ENCODE results near the gene SYPL2.
"Not testable (repeated sequence)": the region's sequence is repeated elsewhere in the genome, so short reads cannot be mapped to it uniquely, and the experiment has no call there.

Gene SYPL2

GRCh38 chr1:109473284-109474057 lies 7.1 kb downstream of the SYPL2 start:
- not testable (repeated sequence) for DNase-seq

DNA sequence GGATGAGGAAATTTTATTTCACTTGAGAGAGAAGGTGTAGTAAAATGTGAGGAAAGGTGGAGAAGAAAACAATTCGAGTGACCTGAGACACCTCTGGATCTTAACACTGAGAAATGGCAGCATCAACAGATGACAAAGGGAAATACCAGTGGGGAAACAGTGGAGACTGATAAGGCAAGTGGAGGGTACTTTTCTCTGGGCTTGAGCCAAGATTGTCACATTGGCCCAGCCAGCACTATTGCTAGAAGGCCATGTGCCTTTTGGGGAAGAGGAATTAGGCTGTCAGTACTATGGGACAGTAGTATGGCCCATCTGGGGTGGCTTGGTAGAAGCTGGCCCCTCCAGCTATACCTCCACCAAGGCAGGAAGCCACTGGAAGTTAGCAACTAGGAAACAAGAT lies 8.4 kb downstream of the SYPL2 start:
- no peak for DNase-seq

DNA sequence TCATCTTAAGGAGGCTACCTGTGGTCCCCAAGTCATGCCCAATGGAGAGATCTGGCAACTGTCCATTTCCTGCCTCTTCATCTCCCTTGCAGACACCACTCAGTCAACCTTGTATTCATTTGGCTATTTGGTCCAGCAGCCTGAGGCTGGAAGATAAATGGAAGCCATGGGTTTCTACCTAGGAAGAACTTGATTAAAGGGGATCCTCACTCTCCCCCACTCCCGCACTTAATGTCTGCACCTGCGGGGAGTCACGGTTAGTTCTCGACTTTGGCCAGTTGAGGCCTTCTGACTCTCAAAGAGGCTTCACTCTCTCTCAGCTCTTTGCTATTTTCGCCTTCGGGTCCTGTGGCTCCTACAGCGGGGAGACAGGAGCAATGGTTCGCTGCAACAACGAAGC lies 8.9 kb downstream of the SYPL2 start:
- DNase-seq = no peak

GRCh38 chr1:109476825-109477224 lies 10.5 kb downstream of the SYPL2 start:
- DNase-seq = no peak

DNA sequence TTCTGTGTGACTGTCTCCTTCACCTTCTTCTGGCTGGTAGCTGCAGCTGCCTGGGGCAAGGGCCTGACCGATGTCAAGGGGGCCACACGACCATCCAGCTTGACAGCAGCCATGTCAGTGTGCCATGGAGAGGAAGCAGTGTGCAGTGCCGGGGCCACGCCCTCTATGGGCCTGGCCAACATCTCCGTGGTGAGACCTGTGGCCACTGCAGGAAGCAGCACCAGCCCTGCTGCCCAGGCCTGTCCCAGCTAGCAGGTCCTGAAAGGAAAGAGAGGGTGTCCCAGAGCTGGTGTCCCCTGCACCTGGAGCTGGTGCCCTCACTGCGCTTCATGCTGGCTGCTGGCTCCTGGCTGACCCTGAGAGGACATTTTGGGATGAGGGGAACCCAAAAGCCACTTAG lies 11.5 kb downstream of the SYPL2 start:
- DNase-seq = no peak

DNA sequence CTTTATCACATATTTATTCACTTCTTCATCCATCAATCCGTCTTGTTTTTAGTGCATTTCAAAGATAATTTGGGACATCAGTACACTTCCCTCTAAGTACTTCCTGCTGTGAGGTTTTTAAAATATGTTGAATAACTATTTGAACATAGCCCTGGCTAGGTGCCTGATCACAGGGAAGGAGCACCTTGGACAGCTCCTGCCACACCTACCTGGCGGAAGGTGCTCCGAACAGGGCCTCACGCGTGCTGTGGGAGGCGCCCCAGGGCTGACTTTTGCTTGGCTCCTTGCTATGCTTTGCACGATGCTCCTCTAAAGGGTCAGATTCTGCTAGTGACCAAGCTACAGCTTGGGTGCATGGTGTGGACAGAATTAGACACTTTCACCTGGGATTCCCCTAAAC lies 12.5 kb downstream of the SYPL2 start:
- DNase-seq = peak; percentile 33

DNA sequence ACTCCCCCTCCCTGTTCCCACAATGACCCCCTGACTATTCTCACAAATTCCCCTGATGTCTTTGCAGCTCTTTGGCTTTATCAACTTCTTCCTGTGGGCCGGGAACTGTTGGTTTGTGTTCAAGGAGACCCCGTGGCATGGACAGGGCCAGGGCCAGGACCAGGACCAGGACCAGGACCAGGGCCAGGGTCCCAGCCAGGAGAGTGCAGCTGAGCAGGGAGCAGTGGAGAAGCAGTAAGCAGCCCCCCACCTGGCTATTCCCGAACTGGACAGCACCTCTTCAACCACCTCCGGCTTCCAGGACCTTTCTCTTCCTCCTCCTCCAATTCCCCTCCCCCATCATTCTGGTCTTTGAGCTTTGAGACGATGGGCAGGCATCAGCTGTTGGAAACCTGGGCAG lies 13.0 kb downstream of the SYPL2 start:
- DNase-seq = no peak

GRCh38 chr1:109479901-109480300 lies 13.6 kb downstream of the SYPL2 start:
- DNase-seq = no peak

DNA sequence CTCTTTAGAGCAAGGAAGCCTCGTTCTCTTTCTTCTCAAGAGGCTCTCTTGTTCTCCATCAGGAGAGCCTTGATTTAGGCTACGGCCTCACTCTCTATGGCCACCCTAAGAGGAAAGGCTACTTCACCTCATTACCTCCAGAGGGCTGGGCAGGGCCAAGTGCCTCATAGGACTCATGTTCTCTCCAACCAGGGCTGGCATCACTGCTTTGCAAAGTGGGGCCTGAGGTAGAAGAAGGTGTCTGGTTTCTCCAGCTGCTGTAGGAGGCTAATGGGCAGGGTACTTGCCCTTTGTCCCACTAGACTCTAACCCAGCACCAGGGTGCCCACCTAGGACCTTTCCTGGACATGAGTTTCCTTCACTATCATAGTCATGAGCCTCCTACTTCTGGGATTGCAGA lies 15.3 kb downstream of the SYPL2 start:
- no peak for DNase-seq

- DNase-seq = no peak
Measured at GRCh38 chr1:109482242-109482641, 15.9 kb downstream of the SYPL2 start.

DNA sequence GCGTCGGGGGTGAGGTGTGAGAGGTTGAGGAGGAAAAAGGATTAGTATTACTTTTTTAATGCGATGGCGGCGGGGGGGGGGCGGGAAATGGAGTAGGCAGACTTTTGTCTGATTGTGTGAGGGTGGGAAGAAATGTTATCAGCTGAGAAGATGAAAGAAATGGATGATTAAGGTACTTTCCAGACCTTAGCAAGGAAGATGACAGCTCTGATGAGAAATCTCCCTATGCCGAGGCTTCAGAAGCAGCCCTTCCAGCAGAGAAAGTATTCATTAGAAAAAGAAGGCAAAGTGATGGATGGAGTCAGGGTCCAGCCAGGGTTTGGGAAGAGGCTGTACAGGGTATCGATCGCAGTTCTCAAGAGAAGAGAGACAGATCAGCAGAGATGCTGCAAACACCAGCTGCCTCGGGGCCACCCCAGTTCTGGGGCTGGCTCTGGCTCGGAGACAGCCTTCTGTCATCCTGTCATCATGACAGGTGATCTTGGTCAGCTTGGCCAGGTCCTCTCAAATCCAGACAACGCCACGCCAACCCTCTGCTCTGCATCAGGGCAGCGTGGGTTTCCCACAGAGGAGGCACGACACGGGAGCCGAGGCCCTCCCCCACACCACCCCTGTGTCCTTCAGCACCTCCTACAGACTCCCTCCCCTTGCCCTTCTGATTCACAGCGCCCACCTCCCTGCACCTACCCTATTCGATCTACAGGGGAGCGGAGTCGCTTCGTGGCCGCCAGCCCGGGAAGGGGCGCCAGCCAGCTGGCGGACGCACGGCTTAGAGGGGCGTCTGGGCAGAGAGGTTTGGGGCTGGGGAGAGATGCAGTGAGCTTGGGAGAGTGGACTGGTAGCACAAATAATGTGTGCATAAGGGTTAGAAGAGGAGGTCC lies 16.7 kb downstream of the SYPL2 start:
- peak; percentile 36 for DNase-seq

GRCh38 chr1:109483672-109484518 lies 17.5 kb downstream of the SYPL2 start, which contains the start of gene ATXN7L2:
ATXN7L2 (plus strand) TSS chr1:109483905; CDS start chr1:109483954, 49 bp downstream.
- peak; percentile 91 for DNase-seq

DNA sequence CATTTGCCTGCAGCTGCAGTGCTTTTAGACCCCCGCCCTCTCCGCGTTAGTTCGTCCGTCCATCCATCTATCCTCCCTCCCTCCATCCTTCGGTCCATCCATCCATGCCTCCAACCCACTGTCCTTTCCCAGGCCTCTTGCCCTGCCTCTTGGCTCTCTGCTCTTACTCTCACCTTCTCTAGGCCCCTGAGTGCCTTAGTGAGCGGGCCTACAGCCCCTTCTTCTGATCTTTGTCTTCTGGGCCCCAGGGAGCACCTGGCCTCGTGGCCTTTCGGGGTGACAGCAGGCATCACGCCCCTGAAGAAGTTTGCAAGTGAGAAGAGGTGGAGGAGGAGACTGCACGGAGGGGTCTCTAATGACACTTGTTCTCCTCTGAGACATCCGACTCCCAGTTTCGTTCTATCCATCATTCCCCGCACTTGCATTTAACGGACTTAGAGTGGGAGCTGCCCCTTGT lies 18.2 kb downstream of the SYPL2 start:
- DNase-seq = no peak

GRCh38 chr1:109485001-109485400 lies 18.7 kb downstream of the SYPL2 start:
- no peak for DNase-seq

DNA sequence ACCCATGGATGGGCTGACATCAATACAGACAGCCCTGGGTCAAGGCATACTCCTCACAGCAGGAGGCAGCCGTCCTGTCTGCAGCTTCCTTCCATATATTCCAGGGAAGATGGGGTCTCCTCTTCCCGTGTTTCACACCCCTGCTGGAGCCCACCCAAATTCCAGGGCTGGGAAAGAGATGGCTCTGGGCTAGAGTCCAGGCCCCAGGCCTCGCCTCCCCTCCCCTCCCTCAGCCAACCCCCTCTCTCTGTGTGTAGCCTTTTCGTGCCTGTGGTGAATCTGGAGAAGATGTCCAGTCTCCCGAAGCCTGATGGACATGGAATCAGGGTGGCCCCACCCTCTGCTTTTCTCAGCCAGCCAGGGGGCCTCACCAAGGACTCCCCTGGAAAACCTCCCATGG lies 20.9 kb downstream of the SYPL2 start:
- DNase-seq = no peak

- DNase-seq = no peak
Measured at GRCh38 chr1:109488201-109488600, 21.9 kb downstream of the SYPL2 start.

DNA sequence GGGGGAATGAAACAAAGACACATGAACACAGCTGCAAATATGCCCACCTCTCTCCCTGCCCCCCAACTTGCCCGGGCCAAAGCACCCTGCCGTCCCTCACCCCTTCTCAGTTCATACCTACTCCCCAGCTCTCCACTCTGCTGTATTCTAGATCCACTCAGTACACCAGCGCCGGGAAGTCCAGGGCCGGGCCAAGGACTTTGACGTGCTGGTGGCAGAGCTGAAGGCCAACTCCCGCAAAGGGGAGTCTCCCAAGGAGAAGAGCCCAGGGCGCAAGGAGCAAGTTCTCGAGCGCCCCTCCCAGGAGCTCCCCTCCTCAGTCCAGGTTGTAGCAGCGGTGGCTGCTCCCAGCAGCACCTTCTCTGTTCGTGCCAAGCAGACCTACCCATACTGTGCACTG lies 22.4 kb downstream of the SYPL2 start:
- DNase-seq = no peak

DNA sequence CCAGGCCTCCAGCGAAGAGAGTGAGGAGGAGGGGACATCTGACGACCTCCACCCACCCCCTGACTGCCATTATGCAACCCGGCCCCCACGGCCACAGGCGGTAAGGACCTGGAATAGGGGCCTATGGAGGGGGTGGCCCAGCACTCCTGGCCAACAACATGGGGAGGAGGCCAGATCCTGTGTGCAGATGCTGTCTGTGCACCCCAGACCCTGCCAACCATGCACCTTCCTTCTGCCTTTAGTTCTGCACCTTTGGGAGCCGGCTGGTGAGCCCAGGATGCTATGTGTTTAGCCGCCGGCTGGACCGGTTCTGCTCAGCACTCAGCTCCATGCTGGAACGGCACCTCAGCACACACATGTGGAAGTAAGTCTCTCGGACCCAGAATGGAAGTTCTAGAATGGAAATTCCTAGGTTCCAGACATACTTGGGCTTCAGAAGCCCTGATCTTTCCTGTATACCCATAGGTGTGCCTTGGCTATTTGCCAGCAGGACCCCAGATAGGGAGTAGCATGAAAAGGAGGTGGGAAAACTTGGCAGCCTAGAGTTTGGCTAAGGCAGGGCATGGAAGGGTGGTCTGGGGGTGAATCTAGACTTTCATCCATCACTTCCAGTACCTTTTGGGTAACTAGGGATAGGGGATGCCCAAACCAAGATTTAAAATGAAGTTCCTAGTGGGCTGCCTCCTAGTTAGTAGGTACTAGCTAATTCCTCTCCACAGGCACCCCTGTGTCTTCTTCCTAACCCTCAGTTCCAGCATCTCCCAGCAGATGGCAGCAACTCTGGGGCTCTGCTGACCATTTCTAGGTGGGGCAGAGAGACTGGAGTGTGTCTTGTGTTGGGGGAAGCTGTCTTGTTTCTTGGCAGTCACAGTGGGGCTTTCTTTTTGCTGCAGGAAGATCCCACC lies 23.9 kb downstream of the SYPL2 start:
- DNase-seq = peak; percentile 76

GRCh38 chr1:109490934-109491302 lies 24.6 kb downstream of the SYPL2 start:
- no peak for DNase-seq

DNA sequence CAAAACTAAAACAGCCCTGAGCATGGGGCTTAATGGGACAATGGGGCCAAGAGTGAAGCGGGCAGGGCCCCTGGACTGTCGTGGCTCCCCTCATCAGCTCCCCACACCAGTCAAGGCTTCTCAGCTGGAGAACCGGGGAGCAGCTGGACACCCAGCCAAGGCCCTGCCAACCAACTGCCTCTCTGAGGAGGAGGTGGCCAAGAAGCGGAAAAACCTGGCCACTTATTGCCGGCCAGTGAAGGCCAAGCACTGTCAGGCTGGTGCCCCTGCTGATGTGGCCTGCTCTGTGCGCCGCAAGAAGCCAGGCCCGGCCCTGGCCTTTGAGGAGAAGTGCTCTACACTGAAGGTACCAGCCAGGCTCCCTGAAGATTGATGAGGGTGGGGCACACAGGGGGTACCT lies 25.0 kb downstream of the SYPL2 start:
- DNase-seq = no peak

GRCh38 chr1:109492779-109493178 lies 26.4 kb downstream of the SYPL2 start:
- DNase-seq = no peak

DNA sequence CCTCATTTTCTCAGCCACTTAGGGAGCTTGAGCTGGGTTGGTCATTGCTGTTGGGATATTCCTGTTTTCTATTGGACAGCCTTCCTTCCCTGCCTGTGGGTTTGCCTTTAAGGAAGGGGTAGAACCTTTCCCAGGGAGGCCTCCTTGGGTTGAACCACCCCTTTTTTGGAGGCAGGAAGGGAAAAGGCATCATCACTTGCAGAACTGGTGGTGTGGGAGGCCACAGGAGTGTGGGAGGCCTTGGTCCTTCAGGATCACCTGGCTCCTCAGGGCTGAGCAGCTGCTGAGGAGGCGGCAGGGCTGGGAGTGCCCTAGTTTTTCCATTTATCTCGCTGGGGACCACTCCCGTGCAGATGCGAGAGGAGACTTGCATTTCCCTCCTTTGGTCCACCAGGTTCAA lies 26.9 kb downstream of the SYPL2 start:
- DNase-seq = no peak

Data from activated naive CD4-positive, alpha-beta T cell treated with anti-CD3 and anti-CD28 coated beads, Interleukin-2, amount 50 U/mL, for 16 hours (primary cell).